Central memory CD8-positive, alpha-beta T cell (primary cell): ENCODE measurements around the gene ATP9A.
"Not testable (repeated sequence)": the region's sequence is repeated elsewhere in the genome, so short reads cannot be mapped to it uniquely, and the experiment has no call there.

Experiments used
- ATAC-seq: fragments of 150-1000 bp; cut with Tn5 transposase; replicated peaks from 2 replicates; pipeline ENCODE4 v1.10.0; 2022; ENCODE audit warnings: mild to moderate bottlenecking, moderate FRiP score, moderate number of reproducible peaks; ENCODE audit not compliant: poor library complexity, severe bottlenecking; ENCODE audit errors: extremely low read depth
- DNase-seq, 2 donors: peaks; one replicate each; pipeline ENCODE4 v3.0.0; 2021; ENCODE audit warnings: low spot score in 2 of 2
- H3K27ac Mint-ChIP-seq: one replicate; pipeline ENCODE4 v1.8.0; 2022; ENCODE audit warnings: low read depth, mild to moderate bottlenecking, moderate library complexity, mixed read lengths
- H3K27me3 Mint-ChIP-seq: one replicate; pipeline ENCODE4 v1.8.0; 2022; ENCODE audit warnings: mixed read lengths
- H3K36me3 Mint-ChIP-seq: one replicate; pipeline ENCODE4 v1.8.0; 2022; ENCODE audit warnings: mild to moderate bottlenecking, moderate library complexity, mixed read lengths; ENCODE audit not compliant: insufficient read depth
- H3K4me1 Mint-ChIP-seq: one replicate; pipeline ENCODE4 v1.8.0; 2022; ENCODE audit warnings: mixed read lengths
- H3K4me3 Mint-ChIP-seq: one replicate; pipeline ENCODE4 v1.8.0; 2022; ENCODE audit warnings: mild to moderate bottlenecking, moderate library complexity, mixed read lengths
- H3K9me3 Mint-ChIP-seq: one replicate; pipeline ENCODE4 v1.8.0; 2022; ENCODE audit warnings: mixed read lengths

The ATP9A gene, protein sequence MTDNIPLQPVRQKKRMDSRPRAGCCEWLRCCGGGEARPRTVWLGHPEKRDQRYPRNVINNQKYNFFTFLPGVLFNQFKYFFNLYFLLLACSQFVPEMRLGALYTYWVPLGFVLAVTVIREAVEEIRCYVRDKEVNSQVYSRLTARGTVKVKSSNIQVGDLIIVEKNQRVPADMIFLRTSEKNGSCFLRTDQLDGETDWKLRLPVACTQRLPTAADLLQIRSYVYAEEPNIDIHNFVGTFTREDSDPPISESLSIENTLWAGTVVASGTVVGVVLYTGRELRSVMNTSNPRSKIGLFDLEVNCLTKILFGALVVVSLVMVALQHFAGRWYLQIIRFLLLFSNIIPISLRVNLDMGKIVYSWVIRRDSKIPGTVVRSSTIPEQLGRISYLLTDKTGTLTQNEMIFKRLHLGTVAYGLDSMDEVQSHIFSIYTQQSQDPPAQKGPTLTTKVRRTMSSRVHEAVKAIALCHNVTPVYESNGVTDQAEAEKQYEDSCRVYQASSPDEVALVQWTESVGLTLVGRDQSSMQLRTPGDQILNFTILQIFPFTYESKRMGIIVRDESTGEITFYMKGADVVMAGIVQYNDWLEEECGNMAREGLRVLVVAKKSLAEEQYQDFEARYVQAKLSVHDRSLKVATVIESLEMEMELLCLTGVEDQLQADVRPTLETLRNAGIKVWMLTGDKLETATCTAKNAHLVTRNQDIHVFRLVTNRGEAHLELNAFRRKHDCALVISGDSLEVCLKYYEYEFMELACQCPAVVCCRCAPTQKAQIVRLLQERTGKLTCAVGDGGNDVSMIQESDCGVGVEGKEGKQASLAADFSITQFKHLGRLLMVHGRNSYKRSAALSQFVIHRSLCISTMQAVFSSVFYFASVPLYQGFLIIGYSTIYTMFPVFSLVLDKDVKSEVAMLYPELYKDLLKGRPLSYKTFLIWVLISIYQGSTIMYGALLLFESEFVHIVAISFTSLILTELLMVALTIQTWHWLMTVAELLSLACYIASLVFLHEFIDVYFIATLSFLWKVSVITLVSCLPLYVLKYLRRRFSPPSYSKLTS

DNA sequence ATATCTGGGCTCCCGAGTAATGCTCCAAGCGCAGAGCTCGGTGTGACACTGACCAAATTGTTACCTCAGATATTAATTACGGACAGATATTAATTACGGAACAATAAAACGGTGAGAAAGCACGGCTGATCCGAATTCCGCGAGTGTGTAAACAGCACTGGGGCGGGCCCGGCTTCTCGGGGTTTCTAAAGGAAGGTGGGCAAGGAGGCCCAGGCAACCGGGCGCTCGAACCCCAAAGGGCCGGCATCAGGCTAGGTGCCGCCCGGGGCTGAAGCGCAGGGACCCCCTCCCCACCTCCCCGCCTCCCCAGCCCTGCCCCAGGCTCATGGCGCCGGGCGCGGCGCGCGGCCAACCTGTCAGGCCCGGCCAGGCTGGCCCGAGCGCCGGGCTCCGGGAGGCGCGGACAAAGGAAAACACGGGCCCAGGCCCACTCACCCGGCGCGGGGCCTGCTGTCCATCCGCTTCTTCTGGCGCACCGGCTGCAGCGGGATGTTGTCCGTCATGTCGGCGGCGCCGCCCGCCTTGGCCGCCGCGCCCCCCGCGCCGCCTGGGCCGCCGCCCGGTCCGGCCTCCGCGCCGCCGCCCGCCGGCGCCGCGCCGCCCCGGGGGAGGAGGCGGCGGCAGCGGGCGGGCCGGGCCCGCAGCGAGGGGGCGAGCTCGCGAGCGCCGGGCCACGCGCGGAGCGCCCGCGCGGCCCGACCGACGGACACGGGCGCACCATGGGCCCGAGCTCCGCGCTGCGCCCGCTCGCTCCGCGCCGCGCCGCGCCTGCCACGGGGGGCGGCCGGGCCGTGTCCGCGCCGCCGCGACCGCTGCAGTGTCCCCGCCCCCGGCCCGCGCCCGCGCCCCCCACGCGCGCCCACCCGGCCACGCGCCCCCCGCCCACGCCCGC is at the start of gene ATP9A:
Gene ATP9A (minus strand): TSS at position 524 of the 892 bp plus-strand sequence. CDS start 21 bp downstream, at position 503.
- peaks cover 2% of the 10 kb centered on the region for H3K36me3 Mint-ChIP-seq
- ATAC-seq (peak; percentile 20), DNase-seq (no peak)
- peaks cover 18% of the 10 kb centered on the region for H3K27me3 Mint-ChIP-seq
- no peaks in the 10 kb centered on the region for H3K9me3 Mint-ChIP-seq
- peak within 1 kb of the TSS; percentile 79 for H3K4me3 Mint-ChIP-seq
- H3K27ac Mint-ChIP-seq, result peak within 1 kb of the TSS; percentile 61
- H3K4me1 Mint-ChIP-seq, result peaks cover 17% of the 10 kb centered on the region

DNA sequence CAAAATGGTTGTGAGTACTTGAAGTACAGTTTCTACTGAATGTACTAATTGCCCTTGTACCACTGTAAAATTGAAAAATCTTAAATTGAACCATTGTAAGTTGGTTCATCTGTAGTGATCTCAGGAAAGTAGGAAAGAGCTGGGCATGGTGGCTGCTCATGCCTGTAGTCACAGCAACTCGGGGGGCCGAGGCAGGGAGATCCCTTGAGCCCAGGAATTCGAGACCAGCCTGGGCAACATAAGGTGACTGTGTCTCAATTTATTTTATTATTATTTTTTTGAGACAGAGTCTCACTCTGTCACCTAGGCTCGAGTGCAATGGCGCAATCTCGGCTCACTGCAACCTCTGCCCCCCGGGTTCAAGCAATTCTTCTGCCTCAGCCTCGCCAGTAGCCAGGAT is 48.7 kb upstream of the ATP9A start:
- H3K9me3 Mint-ChIP-seq, ATAC-seq: not testable (repeated sequence)
- peaks cover 14% of the 10 kb centered on the region for H3K27me3 Mint-ChIP-seq

DNA sequence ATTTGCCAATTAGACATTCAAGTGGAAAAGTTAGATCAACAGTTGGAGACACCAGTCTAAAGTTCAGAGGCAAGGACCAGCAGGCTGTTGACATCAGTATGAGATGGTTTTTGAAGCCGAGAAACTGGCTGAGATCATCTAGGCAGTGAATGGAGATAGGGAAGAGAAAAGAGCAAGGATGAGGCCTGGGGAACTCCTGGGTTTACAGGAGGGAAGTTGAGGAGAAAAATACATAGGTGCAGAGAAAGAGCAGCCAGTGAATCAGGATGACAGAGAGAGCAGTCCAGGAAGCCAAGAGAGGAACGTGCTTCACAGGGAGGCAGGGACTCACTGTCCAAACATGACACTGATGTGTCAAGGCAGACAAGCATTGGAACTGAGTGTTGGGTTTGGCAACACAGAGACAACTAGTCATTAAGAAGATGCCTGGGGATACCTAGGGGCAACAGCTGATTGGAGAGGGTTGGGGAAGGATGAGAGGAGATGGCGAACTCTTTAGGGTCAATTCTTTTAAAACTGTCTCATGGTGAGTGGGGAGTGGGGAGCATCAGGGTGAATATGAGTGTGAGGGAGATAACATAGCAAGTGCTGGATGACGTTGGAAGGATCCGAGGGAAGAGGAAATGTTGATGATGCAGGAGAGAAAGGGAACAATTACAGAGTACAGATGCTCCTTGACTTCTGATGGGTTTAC is 47.3 kb upstream of the ATP9A start:
- Mint-ChIP-seq H3K27ac (no peak overlapping the region), H3K9me3 (no peaks in the 10 kb centered on the region), H3K4me3 (no peak overlapping the region), H3K27me3 (peaks cover 12% of the 10 kb centered on the region), H3K36me3 (no peaks in the 10 kb centered on the region), H3K4me1 (no peaks in the 10 kb centered on the region)
- ATAC-seq (no peak), DNase-seq (no peak)

More for the DNA sequence above, 48.7 kb upstream of the ATP9A start:
- H3K27ac Mint-ChIP-seq, DNase-seq, H3K4me1 Mint-ChIP-seq, H3K36me3 Mint-ChIP-seq, H3K4me3 Mint-ChIP-seq: not testable (repeated sequence)

DNA sequence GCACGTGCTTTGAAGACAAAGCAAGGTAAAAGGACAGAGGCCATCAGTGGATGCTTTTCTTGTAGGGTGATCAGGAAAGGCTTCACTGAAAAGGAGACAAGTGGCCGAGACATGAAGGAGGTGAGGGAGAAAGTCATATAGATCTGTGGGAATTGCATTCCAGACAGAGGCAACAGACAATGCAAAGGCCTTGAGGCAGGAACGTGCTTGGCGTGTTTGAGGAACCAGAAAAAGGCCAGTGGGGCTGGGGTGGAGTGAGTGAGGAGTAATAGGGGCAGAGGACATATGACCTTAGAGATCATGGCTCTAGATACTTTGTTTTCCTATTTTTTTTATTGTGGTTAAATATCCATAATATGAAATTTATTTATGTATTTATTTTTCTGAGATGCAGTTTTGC is 44.7 kb upstream of the ATP9A start:
- no peaks in the 10 kb centered on the region for H3K9me3 Mint-ChIP-seq
- DNase-seq (no peak), ATAC-seq (no peak)
- H3K4me1 Mint-ChIP-seq, result no peaks in the 10 kb centered on the region
- H3K27ac Mint-ChIP-seq, result no peak overlapping the region
- no peak overlapping the region for H3K4me3 Mint-ChIP-seq
- H3K27me3 Mint-ChIP-seq, result no peaks in the 10 kb centered on the region
- no peaks in the 10 kb centered on the region for H3K36me3 Mint-ChIP-seq

DNA sequence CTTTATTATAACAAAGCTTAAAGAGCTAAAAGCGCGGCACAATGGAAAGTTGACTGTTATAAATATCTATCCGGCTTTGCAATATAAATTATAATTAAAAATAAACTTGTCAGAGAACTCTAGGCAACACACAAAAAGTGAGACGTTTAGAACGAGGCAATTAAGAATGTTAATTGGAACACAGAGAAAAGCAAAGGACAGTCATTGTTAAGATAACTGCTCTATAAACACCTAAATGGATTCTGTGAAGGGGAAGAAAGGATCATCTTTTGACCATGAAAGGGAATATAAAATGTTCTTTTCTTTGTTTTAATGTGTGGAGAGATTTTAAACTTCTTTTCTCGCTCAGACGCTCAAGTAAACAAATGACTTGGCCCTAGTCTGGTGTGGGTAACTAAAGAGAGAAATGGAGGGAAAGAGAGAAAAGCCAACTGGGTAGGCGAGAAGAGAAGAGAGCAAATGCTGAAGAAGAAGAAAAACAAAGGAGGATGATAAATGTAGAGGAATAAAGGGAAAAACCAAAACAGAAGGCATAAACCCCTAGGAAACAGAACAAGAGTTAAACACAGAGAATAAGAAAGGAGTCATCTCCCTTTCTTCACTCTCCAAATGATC is 43.4 kb upstream of the ATP9A start:
- H3K4me3 Mint-ChIP-seq, result no peak overlapping the region
- no peaks in the 10 kb centered on the region for H3K4me1 Mint-ChIP-seq
- ATAC-seq, result no peak
- no peaks in the 10 kb centered on the region for H3K36me3 Mint-ChIP-seq
- H3K27me3 Mint-ChIP-seq, result peaks cover under 1% of the 10 kb centered on the region
- no peak overlapping the region for H3K27ac Mint-ChIP-seq
- H3K9me3 Mint-ChIP-seq, result no peaks in the 10 kb centered on the region
- DNase-seq, result no peak

DNA sequence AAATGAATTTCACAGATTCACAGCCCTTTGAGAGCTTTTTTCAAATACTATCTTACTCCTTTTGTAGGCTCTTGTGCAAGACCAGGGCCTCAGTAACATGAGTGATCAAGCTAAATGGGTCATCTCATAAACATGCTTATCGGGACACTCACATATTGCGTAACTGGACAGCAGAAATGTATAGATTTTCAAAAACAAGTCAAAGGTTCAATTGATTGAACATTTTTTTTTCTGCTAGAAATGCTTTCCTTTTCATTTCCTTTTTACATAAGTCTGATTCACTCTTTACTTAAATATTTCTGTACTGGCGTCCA is 42.8 kb upstream of the ATP9A start:
- no peak for ATAC-seq
- H3K27me3 Mint-ChIP-seq, result peaks cover 6% of the 10 kb centered on the region
- no peaks in the 10 kb centered on the region for H3K4me1 Mint-ChIP-seq
- no peak for DNase-seq
- H3K36me3 Mint-ChIP-seq, result no peaks in the 10 kb centered on the region
- no peaks in the 10 kb centered on the region for H3K9me3 Mint-ChIP-seq
- no peak overlapping the region for H3K27ac Mint-ChIP-seq
- H3K4me3 Mint-ChIP-seq, result no peak overlapping the region

DNA sequence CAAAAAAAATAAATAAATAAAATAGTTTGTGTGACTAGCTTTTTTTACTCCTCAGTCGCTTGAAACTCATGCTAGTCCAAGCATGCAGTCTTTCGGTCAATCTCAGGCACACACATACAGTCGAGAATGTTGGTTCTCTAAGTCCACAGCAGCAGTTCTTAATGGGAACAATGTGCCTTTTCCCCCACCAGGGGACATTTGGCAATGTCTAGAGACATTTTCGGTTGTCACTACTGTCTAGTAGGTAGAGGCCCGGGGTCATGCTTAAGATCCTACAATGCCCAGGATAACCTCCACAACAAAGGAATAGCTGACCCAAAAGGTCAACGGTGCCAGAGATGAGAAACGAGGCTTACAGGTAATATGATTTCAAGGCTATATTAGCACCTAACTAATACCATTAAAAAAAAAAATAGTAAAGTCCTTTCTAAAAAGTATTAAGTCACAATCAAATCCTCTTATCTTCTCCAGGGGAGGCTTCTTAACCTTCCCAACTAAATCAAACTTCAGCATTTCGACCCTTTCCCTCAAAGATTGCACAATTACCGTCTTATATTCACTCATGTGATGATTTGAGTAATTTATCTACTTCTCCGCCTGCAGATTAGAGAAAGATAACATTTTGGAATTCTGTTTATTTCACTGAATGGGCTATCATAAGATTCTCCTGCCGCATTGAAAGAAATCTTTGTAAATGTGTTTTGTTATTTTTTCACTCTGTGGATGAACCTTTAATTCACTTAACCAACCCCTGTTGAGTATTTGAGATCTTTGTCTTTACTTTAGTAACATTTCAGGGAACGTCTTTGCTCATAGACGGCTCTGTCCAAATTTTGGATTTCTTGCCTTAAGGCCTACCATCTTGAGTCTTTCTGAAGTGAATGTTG is 42.2 kb upstream of the ATP9A start:
- Mint-ChIP-seq H3K27ac (no peak overlapping the region), H3K4me1 (no peaks in the 10 kb centered on the region), H3K27me3 (peaks cover 12% of the 10 kb centered on the region), H3K36me3 (no peaks in the 10 kb centered on the region), H3K4me3 (no peak overlapping the region), H3K9me3 (no peaks in the 10 kb centered on the region)
- ATAC-seq (no peak), DNase-seq (no peak)

DNA sequence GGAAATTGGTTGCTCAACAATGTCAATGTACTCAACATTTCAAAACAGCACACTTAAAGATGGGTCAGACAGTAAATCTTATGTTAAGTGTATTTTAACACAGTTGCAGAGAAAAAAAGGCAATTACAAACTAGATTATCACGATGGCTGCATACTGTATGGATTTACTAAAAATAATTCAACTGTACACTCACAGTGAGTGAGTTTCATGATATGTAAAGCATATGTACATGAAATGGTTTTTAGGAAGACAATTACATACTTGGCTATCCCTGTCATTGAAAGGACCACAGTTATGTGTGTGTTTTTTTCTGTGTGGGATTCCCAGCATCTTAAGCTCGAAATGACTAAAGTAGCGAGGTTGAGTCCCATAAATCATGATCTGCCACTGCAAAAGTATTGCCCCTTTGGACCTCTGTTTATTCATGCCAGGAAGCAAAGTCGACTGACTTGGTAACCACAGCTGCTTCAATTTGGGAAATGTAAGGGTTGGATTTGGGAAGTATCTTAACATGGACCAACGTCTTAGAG is 39.6 kb upstream of the ATP9A start:
- Mint-ChIP-seq H3K4me1 (no peaks in the 10 kb centered on the region), H3K36me3 (no peaks in the 10 kb centered on the region), H3K27ac (no peak overlapping the region), H3K4me3 (no peak overlapping the region), H3K27me3 (peaks cover 30% of the 10 kb centered on the region), H3K9me3 (no peaks in the 10 kb centered on the region)
- ATAC-seq (no peak), DNase-seq (no peak)

DNA sequence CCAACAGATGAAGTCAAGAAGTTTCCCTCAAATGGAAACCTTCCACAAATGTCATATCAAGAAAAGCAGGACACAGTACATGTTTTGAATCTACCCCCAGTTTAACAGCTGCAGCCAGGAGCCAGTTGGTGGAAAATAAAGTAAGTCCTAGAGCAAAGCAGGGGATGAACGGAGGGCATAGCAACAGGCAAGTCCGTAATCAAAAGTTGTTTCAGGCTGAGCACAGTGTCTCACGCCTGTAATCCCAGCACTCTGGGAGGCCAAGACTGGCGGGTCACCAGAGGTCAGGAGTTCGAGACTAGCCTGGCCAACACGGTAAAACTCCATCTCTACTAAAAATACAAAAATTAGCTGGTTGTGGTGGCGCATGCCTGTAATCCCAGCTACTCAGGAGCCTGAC is 36.6 kb upstream of the ATP9A start:
- no peaks in the 10 kb centered on the region for H3K36me3 Mint-ChIP-seq
- no peak overlapping the region for H3K27ac Mint-ChIP-seq
- H3K4me1 Mint-ChIP-seq, result peaks cover 5% of the 10 kb centered on the region
- no peaks in the 10 kb centered on the region for H3K9me3 Mint-ChIP-seq
- no peak for ATAC-seq
- DNase-seq, result no peak
- no peak overlapping the region for H3K4me3 Mint-ChIP-seq
- H3K27me3 Mint-ChIP-seq, result peaks cover 55% of the 10 kb centered on the region

DNA sequence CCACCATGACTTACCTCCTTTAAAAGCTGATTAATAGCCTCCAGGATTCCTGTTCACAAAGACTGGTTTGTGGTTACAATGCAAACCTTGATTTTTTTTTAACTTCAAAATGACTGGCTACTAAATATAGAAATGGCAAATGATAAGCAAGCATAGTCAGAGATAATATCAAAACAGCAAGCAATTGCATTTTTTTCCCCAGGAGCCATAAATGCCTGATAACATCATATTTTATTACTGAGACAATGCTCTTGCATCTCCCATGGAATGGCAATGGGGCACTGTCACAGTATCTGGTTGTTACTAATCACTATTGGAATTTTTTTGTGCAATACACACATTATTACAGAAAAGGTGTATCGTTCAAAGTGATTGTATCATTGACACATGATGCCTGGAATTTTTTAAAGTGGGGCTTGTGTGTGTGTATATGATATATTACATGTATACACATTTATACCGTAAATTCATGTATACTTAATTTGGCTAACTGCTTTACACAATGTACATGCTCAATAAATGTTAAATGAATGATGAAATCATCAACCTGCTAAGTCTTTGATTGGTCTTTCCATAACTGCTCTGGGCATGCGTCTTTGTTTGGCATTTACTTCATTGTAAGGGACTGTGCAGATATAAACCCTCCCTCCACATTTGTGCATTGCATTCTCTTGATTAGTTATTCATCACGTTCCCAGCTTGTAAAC is 35.1 kb upstream of the ATP9A start:
- no peaks in the 10 kb centered on the region for H3K9me3 Mint-ChIP-seq
- no peak for ATAC-seq
- no peak for DNase-seq
- H3K27me3 Mint-ChIP-seq, result peaks cover 70% of the 10 kb centered on the region
- peak overlapping the region; percentile 11 for H3K4me3 Mint-ChIP-seq
- H3K27ac Mint-ChIP-seq, result no peak overlapping the region
- peaks cover 5% of the 10 kb centered on the region for H3K4me1 Mint-ChIP-seq
- H3K36me3 Mint-ChIP-seq, result peaks cover 2% of the 10 kb centered on the region
